Tibial nerve (tissue), 4 donors: Measurements from ENCODE around the gene RGS17. TPM values are rescaled to one million over a fixed set of nuclear protein-coding genes. Genes with fewer than 3 reads are reported as not detected.

ENCODE experiments used
- DNase-seq, 2 donors: peaks; one replicate each; pipeline ENCODE4 v3.0.0-alpha.2; 2019; ENCODE audit warnings: low spot score in 2 of 2
- H3K27ac ChIP-seq, 4 donors: fragments of 200-600 bp; sonication (generic) in 3 of 4; one replicate each; pipeline ENCODE4 v1.5.1; 2017 to 2019; ENCODE audit warnings: mild to moderate bottlenecking in 1 of 4
- H3K27me3 ChIP-seq, 2 donors: fragments of 200-600 bp; sonication (generic) in 1 of 2; one replicate each; pipeline versions ENCODE4 v1.5.1 to v1.6.0; 2017 to 2019
- H3K36me3 ChIP-seq, 3 donors: fragments of 200-600 bp; sonication (generic); one replicate each; pipeline ENCODE4 v1.5.1; 2018 to 2019
- H3K4me1 ChIP-seq, 4 donors: fragments of 200-600 bp; sonication (generic) in 3 of 4; one replicate each; pipeline ENCODE4 v1.5.1; 2017 to 2019
- H3K4me3 ChIP-seq, 4 donors: fragments of 200-600 bp; sonication (generic) in 3 of 4; one replicate each; pipeline ENCODE4 v1.5.1; 2017 to 2019; ENCODE audit warnings: mild to moderate bottlenecking in 1 of 4, moderate library complexity in 1 of 4
- H3K9me3 ChIP-seq, 4 donors: fragments of 200-600 bp; sonication (generic) in 3 of 4; one replicate each; pipeline ENCODE4 v1.5.1; 2017 to 2019
- EP300 ChIP-seq, 2 donors: sonication (generic); formaldehyde crosslinking; IDR thresholded peaks; one replicate each; pipeline ENCODE4 v1.6.1; 2017; ENCODE audit warnings: antibody characterized with exemption in 2 of 2, mild to moderate bottlenecking in 1 of 2
- POLR2A ChIP-seq, 2 donors: fragments of 450-650 bp; IDR thresholded peaks; one replicate each; pipeline ENCODE4 v1.6.1; 2017; ENCODE audit warnings: antibody characterized with exemption in 2 of 2, mild to moderate bottlenecking in 2 of 2, moderate library complexity in 2 of 2
- WGBS, 2 donors: methylation state at CpG; one replicate each; pipeline ENCODE4 v1.1.5; 2018; 5-methylcytosine and 5-hydroxymethylcytosine counted together
- total RNA-seq, 4 donors: library from RNA; depleted of rRNA; stranded (reverse); fragments of >200 nt; gene quantifications; one replicate each; pipeline ENCODE4 v1.1.0, GENCODE V29; 2016
- TF ChIP-seq, protein P1 (sequence below), 5 experiments: fragments of 200-600 bp in 3 of 5; fragments of 450-650 bp in 2 of 5; sonication (generic) in 3 of 5; IDR thresholded peaks; one replicate each; pipeline ENCODE4 v1.5.1; 2016 to 2019; ENCODE audit warnings: antibody characterized with exemption in 5 of 5, mild to moderate bottlenecking in 3 of 5, moderate library complexity in 2 of 5

The RGS17 gene
- total RNA-seq, 4 donors from 2014 or later, result under 0.01 to 3.3 TPM; not detected in 2

DNA sequence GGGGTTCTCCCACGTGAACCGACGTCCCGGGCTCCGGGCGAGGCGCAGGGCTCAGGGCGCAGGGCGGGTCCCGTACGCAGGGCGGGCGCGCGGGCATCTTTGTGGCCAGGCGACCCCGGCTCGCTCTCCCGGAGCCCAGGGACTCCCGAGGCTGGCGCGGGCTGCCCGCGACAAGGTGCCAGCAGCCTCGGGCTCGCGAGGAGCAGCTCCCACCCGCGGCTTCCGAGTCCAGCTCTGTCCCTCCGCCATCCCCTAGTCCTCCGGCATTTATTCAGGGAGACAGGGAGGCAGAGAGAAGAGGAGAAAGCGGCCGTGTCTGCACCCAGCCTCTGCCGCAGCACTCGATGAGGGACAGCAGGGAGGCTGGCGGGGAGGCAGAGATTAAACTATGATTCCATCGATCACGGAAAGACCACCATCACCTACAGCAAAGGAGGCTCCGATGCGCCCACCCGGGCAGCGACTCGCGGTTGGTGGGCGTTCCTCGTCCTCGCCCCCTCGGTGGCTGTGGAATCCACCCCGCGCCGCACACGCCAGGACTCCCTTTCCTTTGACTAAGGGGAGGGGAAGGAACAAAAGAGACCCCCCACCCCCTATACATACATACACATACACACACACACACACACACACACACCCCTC lies 1.1 kb downstream of the RGS17 start:
- no peak for DNase-seq
- H3K4me1 ChIP-seq, result peaks cover 0 to 23% (median 12%) of the 10 kb centered on the region in 4 donors
- TF ChIP-seq, protein P1, sequence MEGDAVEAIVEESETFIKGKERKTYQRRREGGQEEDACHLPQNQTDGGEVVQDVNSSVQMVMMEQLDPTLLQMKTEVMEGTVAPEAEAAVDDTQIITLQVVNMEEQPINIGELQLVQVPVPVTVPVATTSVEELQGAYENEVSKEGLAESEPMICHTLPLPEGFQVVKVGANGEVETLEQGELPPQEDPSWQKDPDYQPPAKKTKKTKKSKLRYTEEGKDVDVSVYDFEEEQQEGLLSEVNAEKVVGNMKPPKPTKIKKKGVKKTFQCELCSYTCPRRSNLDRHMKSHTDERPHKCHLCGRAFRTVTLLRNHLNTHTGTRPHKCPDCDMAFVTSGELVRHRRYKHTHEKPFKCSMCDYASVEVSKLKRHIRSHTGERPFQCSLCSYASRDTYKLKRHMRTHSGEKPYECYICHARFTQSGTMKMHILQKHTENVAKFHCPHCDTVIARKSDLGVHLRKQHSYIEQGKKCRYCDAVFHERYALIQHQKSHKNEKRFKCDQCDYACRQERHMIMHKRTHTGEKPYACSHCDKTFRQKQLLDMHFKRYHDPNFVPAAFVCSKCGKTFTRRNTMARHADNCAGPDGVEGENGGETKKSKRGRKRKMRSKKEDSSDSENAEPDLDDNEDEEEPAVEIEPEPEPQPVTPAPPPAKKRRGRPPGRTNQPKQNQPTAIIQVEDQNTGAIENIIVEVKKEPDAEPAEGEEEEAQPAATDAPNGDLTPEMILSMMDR (IDR thresholded peaks at IDR 0.05), result no peak
- TF ChIP-seq POLR2A (IDR thresholded peaks at IDR 0.05), result no peak
- no peak for TF ChIP-seq EP300 (IDR thresholded peaks at IDR 0.05)
- H3K4me3 ChIP-seq, result peak overlapping the region; percentile 41 to 64 (median 50)
- 1 to 2% methylated on average over 42 to 52 of the region's 53 CpGs for WGBS, 2 donors
- H3K9me3 ChIP-seq, result peaks cover 0 to 10% (median 0%) of the 10 kb centered on the region in 4 donors
- H3K27ac ChIP-seq, result no peak overlapping the region
- no peaks in the 10 kb centered on the region for H3K36me3 ChIP-seq
- H3K27me3 ChIP-seq, result peaks cover 3 to 36% of the 10 kb centered on the region in 2 donors

DNA sequence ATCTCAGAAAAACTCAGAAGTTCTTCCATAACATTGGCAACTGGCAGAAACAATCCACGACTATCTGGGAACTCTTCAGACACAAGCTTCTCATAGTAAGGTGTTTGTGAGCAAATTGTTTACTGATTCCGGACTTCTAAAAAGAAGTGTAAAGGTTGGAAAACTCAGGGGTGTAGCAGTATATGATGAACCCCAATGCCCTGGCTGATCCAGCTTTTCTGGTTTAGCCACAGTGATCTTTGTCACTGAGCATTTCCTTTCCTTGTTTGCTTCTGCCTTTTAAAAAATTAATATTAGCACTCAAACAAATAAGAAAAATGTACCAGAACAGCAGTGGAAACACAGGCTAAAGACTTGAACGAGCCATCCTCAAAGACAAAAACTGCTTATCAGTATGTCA lies 4.9 kb downstream of the RGS17 start:
- H3K27me3 ChIP-seq, result peaks cover 3 to 36% of the 10 kb centered on the region in 2 donors
- H3K9me3 ChIP-seq, result no peaks in the 10 kb centered on the region
- 83 to 84% methylated on average over 3 of the region's 3 CpGs for WGBS, 2 donors
- no peaks in the 10 kb centered on the region for H3K36me3 ChIP-seq
- no peak overlapping the region for H3K4me3 ChIP-seq
- H3K4me1 ChIP-seq, result peaks cover 0 to 18% (median 12%) of the 10 kb centered on the region in 4 donors
- no peak overlapping the region for H3K27ac ChIP-seq
- TF ChIP-seq, protein P1 (IDR thresholded peaks at IDR 0.05), result no peak
- no peak for TF ChIP-seq POLR2A (IDR thresholded peaks at IDR 0.05)
- no peak for TF ChIP-seq EP300 (IDR thresholded peaks at IDR 0.05)
- DNase-seq, result no peak

DNA sequence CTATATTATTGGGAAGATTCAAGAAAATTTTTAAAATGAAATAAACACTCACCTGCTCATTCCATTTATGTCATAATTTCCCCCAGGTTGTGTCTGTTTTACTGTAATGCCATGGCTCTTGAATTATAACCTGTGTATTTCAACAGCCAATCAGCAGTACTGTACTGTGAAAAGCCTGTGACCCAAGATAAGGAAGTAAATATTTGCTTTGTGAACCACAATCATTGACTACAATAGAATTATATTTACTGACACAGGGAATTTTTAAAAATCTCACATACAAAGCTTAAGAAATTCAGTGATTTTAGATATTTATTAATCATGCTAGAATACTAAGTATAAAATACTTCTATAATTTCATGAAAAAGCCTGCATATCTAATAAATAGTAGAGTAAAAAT lies 6.0 kb downstream of the RGS17 start:
- H3K9me3 ChIP-seq, result no peaks in the 10 kb centered on the region
- DNase-seq, result no peak
- no peaks in the 10 kb centered on the region for H3K36me3 ChIP-seq
- H3K27me3 ChIP-seq, result peaks cover 3 to 33% of the 10 kb centered on the region in 2 donors
- no peak for TF ChIP-seq POLR2A (IDR thresholded peaks at IDR 0.05)
- TF ChIP-seq EP300 (IDR thresholded peaks at IDR 0.05), result no peak
- TF ChIP-seq, protein P1 (IDR thresholded peaks at IDR 0.05), result no peak
- H3K27ac ChIP-seq, result no peak overlapping the region
- peaks cover 0 to 9% (median 7%) of the 10 kb centered on the region in 4 donors for H3K4me1 ChIP-seq
- no peak overlapping the region for H3K4me3 ChIP-seq

DNA sequence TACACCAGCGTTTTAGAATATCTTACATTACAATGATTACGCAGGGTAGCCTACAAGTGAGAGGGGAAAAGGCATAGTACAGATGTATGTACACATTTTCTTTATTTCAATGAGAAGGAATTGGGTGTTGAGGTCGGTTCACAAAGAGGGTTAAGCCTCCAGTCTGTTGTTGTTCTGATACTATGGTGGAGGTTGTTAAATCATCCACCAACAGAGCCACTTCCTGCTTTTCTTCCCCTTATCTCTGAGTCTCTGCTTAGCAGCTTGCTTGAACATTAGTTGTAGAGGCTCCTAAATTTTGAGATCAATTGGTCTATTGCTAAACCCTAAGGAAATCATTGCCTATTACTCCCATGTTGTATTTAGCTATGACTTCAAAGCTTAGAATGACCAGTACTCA lies 7.3 kb downstream of the RGS17 start:
- no peak for TF ChIP-seq EP300 (IDR thresholded peaks at IDR 0.05)
- no peak for TF ChIP-seq POLR2A (IDR thresholded peaks at IDR 0.05)
- TF ChIP-seq, protein P1 (IDR thresholded peaks at IDR 0.05), result no peak
- no peak for DNase-seq
- Histone ChIP-seq H3K9me3 (no peaks in the 10 kb centered on the region), H3K36me3 (no peaks in the 10 kb centered on the region), H3K4me1 (no peaks in the 10 kb centered on the region), H3K4me3 (no peak overlapping the region), H3K27me3 (peaks cover 3 to 21% of the 10 kb centered on the region in 2 donors), H3K27ac (no peak overlapping the region)
- 65 to 72% methylated on average over 3 of the region's 3 CpGs for WGBS, 2 donors

DNA sequence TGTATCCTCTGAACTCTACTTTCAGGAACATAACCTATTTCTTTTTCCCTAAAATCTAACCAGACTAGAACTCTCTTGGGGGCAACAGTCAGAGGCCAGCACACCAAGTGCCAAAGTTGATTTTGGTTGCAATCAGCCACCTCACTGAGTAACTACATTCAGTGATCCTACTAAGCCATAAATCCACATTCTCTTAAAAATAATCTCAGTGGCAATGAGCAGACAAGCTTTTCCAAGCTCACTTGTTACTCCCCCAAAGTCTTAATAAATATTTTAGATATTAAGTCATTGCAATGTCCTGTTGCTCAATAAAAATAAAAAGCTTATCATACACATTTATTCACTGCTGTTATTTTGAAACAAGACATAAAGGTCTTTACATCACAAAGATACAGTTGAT lies 9.8 kb downstream of the RGS17 start:
- H3K27ac ChIP-seq, result no peak overlapping the region
- TF ChIP-seq, protein P1 (IDR thresholded peaks at IDR 0.05), result no peak
- TF ChIP-seq POLR2A (IDR thresholded peaks at IDR 0.05), result no peak
- TF ChIP-seq EP300 (IDR thresholded peaks at IDR 0.05), result no peak
- H3K4me3 ChIP-seq, result no peak overlapping the region
- H3K4me1 ChIP-seq, result no peaks in the 10 kb centered on the region
- no peak for DNase-seq
- no peaks in the 10 kb centered on the region for H3K27me3 ChIP-seq
- H3K9me3 ChIP-seq, result no peaks in the 10 kb centered on the region
- H3K36me3 ChIP-seq, result no peaks in the 10 kb centered on the region
